GM19025 (cell line): ENCODE data around the gene SYNM.
"Not testable (repeated sequence)": the region's sequence is repeated elsewhere in the genome, so short reads cannot be mapped to it uniquely, and the experiment has no call there.

ENCODE experiments used
- ATAC-seq: cut with Tn5 transposase; IDR thresholded peaks from one replicate; pipeline ENCODE4 v1.9.1; 2021; ENCODE audit warnings: mild to moderate bottlenecking, low read depth, moderate library complexity; ENCODE audit not compliant: unreplicated experiment

Gene SYNM

GRCh38 chr15:99104788-99105513, at the start of gene SYNM:
TSS of gene SYNM (plus strand) at chr15:99105080. CDS start at chr15:99105200, 120 bp downstream.
- ATAC-seq = peak; percentile 61

- no peak for ATAC-seq
These were observed 49.2 kb upstream of the SYNM start for GRCh38 chr15:99055555-99056134.

GRCh38 chr15:99057020-99057419, 47.9 kb upstream of the SYNM start:
- no peak for ATAC-seq

DNA sequence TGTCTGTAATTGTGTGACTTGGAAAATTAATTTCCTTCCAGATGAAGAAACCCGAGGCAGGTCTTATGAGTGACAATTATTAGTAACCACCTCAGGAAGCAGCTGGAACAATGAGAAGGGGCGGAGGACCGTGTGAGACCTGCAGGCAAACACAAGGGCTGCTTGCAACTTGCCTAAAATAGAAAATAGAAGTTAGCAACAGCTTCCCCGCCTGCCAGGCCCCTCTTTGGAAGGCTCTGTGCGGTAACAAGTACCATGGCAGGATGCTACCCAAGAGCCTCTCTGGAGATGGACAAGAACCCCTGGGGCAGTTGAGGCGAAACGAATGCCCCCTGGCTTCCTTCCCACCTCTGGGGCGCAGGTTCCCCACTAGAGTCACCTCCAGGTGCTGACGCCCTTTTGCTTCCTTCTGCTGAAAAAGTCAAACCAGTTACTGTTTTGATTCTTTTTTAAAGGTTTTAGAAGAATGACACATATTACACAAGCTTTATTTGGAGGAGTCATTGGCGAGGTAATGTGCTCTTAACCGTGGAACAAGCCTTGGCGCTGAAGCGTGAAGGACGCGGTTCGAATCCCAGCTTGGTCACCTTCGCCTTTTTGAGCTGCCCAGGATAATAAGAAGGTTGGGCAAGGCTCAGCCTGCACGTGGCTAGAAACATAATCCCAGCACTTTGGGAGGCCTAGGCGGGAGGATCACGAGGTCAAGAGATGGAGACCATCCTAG, 47.0 kb upstream of the SYNM start:
- ATAC-seq = no peak

DNA sequence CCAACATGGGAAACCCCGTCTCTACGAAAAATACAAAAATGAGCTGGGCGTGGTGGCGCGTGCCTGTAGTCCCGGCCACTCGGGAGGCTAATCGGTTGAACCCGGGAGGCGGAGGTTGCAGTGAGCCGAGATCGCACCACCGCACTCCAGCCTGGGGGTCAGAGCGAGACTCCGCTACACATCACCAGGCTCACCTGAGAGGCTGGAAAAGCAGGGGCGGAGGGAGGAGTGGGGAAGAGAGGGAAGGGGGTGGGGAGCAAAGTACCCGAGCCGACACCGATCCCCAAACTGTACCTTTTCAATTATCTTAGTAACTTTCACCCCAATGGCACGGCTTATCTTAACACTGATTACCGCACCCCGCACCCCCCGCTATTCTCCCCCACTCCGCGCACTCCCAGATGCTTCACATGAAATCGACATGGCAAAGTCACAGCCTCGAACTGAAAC, 46.4 kb upstream of the SYNM start:
- ATAC-seq = no peak

GRCh38 chr15:99059010-99059981, 45.6 kb upstream of the SYNM start:
- peak; percentile 88 for ATAC-seq

DNA sequence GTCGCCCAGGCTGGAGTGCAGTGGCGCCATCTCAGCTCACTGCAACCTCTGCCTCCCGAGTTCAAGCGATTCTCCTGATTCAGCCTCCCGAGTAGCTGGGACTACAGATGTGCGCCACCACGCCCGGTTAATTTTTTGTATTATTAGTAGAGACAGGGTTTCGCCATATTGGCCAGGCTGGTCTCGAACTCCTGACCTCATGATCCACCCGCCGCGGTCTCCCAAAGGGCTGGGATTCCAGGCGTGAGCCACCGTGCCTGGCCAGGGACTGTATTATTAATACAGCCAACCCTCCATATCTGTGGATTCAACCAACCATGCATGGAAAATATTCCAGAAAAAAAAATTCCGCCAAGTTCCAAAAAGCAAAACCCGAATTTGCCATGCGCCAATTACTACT, 44.7 kb upstream of the SYNM start:
- ATAC-seq = not testable (repeated sequence)

- ATAC-seq = no peak
These were observed 42.7 kb upstream of the SYNM start for GRCh38 chr15:99062226-99062625.

- ATAC-seq = no peak
These were observed 36.7 kb upstream of the SYNM start for GRCh38 chr15:99068186-99068585.

- no peak for ATAC-seq
These were observed 34.7 kb upstream of the SYNM start for GRCh38 chr15:99070208-99070607.

DNA sequence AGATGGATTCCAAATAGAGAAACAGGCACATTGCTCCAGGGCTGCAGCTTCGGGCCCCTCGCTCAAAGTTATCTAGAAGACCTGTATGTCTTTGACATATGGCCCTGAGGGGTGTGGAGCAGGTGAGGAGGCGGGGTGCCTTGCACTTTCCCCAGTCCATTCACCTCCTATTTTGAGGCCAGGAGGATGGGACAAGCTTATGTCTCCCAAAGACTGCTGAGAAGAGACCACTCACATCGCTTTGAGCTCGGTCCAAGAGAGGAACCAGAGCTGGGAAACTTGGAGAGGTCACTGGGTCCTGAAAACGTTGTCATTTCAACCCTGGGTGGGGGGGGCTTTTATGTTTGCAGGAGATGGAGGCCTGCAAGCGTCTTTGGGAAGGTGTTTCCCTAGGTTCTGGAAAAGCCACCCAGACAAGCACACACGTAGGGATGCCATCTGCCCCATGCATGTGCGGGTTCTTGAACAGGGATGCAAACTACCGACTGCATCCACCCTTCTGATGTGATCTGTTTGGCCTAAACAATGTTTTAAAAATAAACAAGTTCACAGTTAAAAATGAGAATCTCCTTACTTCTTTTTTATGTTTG, 33.7 kb upstream of the SYNM start:
- no peak for ATAC-seq

DNA sequence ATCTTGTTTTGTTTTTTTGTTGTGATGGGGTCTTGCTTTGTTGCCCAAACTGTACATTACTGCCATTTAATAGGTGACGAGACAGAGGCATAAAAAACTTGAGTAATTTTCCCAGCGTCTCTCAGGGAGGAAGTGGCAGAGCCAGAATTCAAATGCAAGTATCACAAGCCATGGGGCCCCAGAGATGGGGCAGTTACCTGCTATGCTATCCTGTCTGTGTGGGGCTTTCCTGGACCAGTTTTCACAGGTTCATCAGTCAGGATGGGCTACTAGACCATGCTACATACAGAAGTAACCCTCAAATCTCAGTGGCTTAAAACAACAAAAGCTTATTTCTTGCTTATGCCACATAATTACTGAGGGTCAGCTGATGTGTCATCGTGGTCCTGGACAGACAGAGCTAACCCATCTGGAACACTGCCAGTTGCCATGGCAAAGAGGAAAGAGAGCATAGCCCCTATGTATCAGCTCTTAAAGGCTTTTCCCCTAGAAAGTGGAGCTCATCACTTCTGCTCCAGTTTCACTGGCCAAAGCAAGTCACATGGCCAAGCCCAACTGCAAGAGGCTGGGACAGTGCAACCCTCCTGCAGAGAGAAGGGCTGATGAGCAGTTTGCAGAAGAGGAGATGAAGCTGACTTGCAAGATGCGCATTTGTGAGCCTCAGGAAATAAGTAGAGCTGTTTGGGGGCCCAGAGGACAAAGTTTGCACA, 31.7 kb upstream of the SYNM start:
- peak; percentile 40 for ATAC-seq

DNA sequence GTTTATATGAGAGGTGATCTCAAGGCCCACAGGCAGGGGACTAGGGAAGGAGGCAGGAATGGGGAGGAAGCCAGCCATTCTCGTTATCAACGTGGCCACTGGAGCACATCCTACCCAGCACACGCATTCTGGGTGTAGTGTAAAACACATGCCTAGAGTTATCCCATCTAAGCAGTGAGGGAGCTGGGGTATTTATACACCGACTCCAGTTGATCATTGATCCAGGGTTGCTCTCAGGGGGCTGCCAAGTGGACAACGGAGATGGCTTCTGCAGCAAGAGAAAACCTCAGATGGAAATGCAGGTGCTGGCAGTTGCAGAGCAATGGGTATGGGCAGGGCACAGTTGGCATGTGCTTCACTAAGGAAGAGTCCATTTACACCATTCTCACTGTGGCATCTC, 30.4 kb upstream of the SYNM start:
- ATAC-seq = no peak

- not testable (repeated sequence) for ATAC-seq
These were observed 29.7 kb upstream of the SYNM start for GRCh38 chr15:99075059-99075652.

DNA sequence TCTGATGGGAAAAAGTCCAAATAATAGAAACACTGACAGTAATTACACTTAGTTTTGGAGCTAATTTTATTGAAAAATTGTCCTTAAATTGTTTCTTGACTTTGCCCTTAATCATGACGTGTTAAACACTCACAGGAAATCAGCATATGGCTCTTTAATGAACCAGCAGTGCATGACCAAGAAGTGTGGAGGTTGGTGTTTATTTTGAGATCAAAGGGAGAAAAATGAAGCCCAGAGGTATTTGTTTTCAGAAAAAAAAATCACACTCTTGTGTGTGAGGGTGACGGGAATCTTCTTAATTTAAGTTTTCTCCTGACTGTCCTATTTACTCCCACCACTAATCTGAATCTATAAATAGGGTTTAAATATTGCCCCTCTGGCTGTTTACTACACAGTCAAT, 28.8 kb upstream of the SYNM start:
- no peak for ATAC-seq

DNA sequence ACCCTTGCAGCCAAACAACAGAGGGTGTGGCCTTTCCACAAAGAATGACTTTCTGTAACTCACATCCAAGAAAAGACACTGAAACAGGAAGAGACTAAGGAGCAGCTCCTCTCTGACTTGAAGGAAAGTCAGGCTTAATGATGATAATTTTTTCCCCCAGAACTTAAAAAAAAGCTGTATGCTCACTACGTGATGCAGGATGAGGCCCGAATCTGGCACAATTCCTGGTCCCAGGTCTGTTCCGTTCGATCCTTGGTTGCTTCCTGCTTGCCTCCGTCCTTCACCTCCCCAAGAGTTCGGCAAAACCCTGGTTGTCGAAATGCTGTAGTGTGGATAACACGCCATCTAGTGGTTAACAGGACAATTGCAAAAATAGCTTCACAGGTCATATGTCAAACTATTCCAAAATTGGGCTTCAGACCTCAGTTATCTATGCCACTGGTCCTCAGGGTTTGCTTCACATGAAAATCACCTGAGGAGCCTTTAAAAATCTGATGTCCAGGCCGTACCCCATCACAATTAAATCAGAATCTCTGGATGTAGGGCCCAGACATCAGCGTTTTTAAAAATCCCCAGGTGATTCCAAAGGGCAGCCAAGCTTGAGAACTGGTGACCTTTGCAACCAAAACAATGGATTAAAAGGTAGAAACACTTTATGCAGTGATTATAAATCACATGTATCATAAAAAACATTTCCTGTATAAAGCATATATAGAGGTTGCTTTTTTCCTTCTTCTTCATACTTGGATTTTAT, 28.1 kb upstream of the SYNM start:
- peak; percentile 68 for ATAC-seq

- no peak for ATAC-seq
These were observed 22.1 kb upstream of the SYNM start for GRCh38 chr15:99082798-99083197.

DNA sequence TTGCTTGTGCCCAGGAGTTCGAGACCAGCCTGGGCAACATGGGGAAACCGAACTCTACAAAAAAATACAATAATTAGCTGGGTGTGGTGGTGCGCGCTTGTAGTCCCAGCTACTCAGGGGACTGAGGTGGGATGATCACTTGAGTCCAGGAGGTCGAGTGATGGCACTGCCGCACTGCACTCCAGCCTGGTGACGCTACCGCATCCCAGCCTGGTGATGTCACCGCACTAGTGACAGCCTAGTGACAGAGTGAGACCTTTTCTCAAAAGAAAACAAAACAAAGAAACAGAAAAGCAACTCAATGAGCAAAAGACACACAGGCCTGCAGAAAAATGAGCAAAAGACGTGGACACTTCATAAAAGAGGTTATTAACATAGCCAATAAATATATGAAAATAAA, 19.9 kb upstream of the SYNM start:
- no peak for ATAC-seq
